GM08714 (cell line): Measurements from ENCODE around the gene BRD4.

Experiments used
- H3K4me3 ChIP-seq: fragments of 200-500 bp; sonication (Bioruptor generic); 2 replicates; pipeline ENCODE4 v1.5.1; 2014; ENCODE audit warnings: mild to moderate bottlenecking, low read length, inconsistent platforms
- ZNF274 ChIP-seq: IDR thresholded peaks from 2 replicates; pipeline ENCODE4 v1.6.1; 2012; ENCODE audit warnings: mild to moderate bottlenecking, low read depth, low read length

Gene BRD4

DNA sequence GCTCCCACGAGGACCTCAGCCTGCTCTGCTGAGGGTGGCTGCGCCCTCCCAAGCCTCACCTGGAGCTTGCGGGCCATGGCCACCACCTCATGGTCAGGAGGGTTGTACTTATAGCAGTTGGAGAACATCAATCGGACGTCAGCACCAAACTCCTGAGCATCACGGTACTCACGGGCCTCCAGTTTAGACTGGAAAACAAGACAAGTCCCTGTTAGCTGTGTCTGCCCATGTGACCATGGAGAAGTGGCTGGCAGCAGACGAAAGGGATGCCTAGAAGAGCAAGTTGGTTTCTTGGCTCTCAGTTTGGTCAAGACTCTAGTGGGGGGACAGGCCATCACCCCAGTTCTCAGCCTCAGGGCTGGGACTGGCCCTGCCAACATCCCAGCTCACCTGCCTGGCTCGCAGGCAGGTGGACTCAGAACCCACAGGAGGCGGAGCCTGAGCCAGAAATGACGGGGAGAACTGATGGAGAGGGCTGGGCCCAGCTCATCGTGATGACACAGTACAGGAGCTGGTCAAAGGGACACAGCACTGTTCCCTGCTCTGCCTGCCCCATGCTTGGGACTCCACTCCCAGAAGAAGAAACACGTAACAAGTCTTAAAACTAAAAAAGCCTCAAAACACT, 68.9 kb downstream of the BRD4 start:
- no peak for TF ChIP-seq ZNF274
- no peak overlapping the region for H3K4me3 ChIP-seq

DNA sequence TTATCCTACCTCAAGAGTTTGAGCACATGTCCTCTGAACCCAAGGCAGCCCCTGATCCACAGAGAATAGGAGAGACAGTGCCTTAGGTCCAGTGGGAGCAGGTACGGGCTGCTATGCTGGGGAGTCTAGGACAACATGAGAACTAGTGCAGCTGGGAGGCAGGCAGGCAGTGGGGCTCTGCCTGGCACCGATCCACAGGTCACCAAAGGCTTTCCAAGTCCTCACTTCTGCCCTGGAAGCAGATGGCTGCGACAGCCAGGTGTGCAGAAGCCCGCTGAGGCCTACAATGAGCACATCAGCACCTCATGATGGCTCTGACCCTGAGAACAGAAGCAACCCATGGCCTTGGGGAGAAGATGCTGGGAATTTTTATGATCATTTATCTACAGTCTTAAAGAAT, 70.3 kb downstream of the BRD4 start:
- no peak overlapping the region for H3K4me3 ChIP-seq
- TF ChIP-seq ZNF274: no peak

DNA sequence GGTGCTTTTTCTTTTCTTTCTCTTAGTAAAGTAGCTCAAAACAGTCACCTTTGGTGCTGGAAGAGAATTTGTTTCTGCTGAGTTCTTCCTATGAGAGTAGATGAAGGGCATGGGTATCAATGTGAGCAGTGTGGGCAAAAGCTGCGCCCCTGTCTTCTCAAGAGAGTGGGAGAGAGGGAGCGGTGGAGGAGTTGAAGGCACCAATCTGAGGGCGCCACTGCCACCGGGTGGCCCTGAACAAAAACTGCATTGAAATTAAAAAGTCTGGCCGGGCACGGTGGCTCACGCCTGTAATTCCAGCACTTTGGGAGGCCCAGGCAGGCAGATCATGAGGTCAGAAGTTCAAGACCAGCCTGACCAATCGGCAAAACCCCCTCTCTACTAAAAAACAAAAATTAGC, 71.4 kb downstream of the BRD4 start:
- TF ChIP-seq ZNF274: no peak
- H3K4me3 ChIP-seq: no peak overlapping the region

DNA sequence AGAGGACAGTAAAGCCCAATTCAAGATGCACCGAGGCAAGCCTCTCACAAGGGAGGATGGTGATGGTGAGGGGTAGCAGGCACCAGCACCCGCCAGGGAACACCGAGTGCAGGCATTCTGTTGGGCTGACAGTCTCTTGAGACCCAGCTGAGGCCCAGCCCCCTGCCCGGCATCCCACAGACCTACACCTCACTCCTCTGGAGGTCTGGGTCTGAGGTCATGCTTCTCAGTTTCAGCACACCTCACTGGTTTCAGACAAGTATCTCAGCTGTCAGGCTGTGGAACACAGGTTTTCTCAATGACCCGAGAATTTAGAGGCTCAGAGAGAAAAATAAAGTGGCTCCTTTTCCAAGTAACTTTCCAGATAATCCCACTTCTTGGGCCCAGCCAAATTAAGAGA, 72.4 kb downstream of the BRD4 start:
- no peak for TF ChIP-seq ZNF274
- no peak overlapping the region for H3K4me3 ChIP-seq

DNA sequence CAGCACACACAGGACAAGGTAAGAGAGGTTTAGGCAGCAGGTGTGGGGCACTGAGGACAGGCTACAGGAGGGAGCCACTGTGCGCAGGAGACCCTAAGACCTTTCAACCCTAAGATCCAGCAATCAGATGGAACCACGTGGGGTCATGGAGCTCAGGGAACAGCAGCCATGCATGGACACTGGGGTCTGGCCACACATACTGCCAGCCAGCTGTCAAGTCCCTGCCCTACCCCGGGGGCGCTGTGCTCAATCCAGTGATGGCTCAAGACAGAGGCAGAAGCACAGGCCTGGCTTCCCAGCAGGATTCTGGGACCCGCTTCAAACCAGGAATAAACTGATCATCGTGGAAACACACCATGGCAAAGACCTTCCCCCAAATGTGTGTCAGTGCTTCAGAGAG, 74.6 kb downstream of the BRD4 start:
- no peak for TF ChIP-seq ZNF274
- no peak overlapping the region for H3K4me3 ChIP-seq

DNA sequence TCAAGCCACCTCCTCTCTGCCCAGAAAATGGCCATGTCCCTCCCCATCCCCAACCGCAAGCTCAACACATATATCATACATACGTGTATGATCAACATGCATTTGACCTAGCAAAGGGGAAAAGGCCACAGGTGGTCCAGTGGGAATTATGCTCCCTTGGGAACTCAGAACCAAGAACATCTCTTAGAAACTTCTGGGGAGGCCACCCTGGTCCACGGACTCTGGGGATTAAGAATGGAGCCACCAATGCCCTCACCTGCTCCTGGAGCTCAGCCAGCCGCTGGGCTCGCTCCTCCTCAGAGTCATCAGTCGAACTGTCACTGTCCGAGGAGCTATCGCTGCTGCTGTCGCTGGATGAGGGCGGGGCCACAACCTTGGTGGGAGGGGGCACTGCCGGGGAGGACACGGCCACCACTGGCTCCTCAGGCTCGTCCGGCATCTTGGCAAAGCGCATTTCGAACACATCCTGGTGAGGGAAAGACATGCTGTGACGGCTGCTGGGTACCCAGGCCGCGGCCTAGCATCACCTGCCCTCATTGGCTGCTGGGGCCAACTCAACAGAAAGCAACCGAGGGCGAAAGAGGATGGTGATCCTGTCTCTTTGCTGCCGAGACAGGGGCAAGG, 75.5 kb downstream of the BRD4 start:
- TF ChIP-seq ZNF274: no peak
- H3K4me3 ChIP-seq: no peak overlapping the region

DNA sequence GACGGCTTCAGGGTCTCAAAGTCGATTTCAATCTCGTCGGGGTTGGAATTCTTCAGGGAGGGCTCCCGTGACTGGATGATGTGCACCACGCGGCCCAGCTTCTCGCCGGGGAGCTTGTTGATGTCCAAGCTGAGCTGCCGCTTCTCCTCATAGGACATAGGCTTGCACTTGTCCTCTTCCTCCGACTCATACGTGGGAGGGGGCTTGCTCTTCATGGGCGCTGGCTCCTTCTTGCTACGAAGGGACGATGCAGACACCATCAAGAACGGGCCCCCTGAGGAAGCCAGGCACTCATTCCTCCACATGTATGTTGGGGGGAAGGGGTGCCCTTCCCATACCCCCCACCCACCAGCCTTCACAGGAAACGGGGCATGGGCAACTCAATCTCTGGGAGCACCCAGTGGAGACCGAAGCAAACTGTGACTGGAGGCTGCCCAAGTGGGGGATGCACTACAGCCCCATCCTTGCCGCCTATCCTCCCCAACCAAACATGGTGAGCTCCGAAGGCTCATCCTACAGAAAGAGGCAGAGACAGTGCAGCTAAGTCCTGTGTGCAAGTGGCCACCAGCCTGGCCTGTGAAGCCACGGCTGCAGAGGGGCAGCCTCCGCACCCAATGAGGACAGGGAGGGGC, 76.9 kb downstream of the BRD4 start:
- H3K4me3 ChIP-seq: no peak overlapping the region
- no peak for TF ChIP-seq ZNF274

DNA sequence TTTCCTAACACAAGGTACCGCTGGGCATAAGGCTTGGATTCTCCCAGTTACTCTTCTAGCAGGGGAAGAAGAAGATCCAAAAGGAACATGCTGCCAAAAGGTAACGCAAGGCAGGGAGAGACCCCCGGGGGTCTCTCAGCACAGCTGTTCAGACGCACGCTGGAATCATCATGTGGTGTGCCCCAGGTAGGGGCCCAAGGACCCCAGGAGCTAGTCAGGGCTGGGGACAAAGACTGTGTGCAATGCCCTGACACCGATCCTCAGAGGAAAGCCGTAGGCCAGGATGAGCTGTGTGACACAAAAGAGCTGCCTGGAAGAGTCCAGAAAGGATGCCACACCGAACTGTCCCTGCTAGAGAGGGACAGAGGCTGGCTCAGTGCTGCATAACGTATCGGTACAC, 77.8 kb downstream of the BRD4 start:
- H3K4me3 ChIP-seq: no peak overlapping the region
- TF ChIP-seq ZNF274: no peak

DNA sequence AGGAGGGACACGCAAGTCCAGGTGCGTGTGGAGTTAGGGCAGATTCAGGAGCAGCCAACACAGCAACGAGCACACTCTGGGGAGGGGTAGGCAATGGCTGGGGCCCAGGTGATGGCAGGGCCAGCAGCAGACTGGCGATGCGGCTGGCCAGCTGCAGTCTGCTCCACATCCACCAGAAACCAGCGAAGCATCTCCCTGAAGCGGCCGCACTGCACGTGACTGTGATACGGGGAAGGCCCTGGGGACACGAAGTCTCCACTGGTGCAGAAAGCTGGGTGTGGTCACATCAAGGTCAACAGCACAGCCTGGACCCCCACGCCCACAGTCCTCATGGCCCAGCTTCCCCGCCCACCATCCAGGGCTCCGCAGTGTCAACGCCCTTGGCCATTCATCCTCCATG, 78.8 kb downstream of the BRD4 start:
- TF ChIP-seq ZNF274: no peak
- no peak overlapping the region for H3K4me3 ChIP-seq

DNA sequence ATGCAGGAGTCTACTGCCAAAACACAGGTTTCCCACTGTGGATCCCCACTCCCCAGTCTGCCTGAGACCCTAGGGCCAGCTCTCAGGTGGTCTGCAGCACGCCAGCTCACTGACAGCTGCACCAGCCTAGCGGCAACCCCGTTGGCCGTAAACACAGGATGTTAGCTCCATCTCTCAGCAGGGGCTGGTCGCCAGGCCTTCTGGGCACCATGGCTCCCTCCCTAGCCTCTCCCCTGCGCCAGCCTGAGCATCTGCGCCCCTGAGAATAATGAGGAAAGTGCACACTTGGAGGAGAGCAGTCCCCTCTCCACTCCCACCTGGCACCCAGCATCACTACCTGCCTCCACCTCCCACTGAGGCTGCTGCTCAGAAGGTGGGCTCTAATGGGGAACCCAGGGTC, 79.3 kb downstream of the BRD4 start:
- no peak overlapping the region for H3K4me3 ChIP-seq
- TF ChIP-seq ZNF274: no peak

DNA sequence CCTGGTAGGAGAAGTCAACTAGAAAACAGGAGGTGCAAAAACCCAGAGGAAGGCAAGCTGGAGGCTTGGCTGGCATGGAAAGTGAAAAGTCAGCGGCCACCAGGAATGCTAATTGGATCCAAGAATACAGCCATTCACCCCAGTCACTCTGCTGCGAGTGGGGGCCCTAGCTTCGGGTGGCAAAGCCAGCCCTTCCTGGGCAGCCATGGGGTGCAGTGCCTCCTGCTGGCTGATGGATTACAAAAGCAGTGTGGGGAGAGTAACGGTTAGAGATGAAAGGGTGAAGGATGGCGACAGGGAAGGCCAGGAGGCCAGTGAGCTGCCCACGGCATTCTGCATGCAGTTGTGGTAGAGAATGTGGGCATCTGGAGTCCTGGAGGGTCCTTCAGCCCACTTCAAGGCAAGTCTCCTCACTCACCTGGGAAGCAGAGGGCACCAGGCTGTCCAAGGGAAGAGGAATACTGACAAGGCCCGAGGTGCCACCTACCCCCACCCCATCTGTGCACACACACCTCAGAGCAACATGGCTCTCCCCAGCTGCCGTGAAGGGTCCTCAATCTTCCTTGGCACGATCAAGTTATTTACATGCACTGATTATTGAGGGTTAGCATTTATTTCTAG, 79.8 kb downstream of the BRD4 start:
- no peak overlapping the region for H3K4me3 ChIP-seq
- no peak for TF ChIP-seq ZNF274

DNA sequence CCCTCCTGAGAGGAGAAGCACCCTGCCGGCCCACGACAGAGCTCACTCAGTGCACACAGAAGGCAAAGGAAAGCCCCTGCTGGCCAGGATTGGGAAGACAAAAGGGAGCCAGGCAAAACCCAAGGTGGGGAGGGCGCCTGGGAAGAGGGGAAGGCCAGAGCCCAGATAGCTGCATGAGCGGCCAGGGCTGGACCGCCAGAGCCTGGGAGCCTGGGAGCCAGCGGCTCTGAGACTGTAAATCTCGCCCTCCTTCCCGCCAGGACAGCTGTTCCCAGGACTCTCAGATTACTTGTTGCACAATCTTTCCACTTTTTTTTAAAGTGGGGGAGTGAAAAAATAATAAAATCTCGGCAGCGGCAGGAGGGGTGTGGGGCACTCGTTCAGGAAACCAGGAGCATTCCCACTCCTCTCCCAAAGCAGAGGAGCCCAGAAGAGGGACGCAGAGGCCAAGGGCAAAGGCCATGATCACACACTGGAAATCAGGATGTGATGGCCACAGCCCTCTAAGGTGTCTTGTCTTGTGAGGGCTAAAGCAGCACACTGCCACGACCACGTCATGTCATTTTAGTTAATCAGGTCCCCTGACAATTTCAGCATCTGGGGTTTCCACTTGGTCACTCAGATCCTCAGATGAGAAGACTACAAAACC, 80.5 kb downstream of the BRD4 start:
- TF ChIP-seq ZNF274: no peak
- H3K4me3 ChIP-seq: no peak overlapping the region

DNA sequence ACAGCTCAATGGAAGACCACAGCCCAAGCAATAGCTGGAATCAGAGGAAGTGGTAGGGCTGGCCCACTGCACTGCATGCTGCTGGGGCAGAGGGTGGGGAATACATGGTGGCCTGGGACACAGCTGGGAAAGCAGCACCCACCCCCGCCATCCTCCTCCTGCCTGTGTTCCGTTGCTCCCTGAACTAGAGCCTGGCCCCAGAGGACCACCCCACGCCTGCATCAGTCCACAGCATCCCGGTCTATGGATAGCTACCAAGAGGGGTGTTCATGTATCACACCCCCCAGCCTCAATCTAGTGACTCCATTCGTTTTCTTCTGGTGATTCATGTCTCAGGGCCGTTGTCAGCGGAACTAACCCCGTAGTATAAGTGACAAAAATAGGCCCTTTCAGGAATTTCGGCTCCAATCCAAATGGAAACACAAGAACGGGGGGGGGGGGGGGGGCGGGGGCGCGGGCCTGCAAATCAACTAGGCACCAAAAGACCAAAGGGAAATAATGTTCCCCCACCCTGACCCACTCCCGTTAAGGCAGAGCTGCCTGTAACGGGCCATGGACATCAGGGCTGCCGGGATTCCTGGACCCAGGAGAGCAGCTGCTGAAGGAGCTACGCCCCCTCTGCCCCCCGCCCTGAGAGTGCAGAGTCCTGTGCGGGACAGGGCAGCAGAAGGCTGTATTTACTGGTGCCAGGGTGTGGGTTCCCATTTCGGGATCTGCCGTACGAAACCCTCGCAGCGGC, 81.2 kb downstream of the BRD4 start:
- TF ChIP-seq ZNF274: no peak
- H3K4me3 ChIP-seq: no peak overlapping the region

DNA sequence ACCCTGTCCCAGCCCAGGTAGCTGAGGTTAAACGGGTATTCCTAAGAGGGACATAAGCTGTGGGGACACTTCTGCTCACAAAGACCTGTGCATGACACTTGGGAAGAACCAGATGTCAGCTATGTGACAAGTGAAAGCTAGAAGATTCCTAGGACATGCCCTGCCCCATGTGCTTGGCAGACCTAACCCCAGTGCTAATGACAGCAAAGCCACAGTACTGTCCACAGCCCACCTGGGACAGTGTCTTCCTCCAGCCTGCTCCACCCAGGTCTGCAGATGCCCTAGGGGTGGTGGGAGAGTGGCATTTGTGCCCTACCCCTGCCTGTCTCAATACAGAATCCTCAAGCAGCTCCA, 81.7 kb downstream of the BRD4 start:
- no peak overlapping the region for H3K4me3 ChIP-seq
- no peak for TF ChIP-seq ZNF274
